T47D (cell line): ENCODE results near the gene EZH1.

ENCODE experiments used
- DNase-seq, 2 experiments: peaks; one replicate each; pipeline versions ENCODE4 v3.0.0 to v3.0.0-alpha.2; 2011 to 2012; ENCODE audit warnings: low read depth in 1 of 2, low spot score in 1 of 2
- JUND ChIP-seq: IDR thresholded peaks from 2 replicates; pipeline ENCODE4 v1.6.1; 2012; ENCODE audit warnings: low read depth
- in situ Hi-C: cut with HindIII; loops from 2 replicates; pipeline ENCODE4 v1.10.0; 2016; ENCODE audit warnings: low sequenced_read_pairs, low pct_unique_long_range_greater_than_20kb

The EZH1 gene

DNA sequence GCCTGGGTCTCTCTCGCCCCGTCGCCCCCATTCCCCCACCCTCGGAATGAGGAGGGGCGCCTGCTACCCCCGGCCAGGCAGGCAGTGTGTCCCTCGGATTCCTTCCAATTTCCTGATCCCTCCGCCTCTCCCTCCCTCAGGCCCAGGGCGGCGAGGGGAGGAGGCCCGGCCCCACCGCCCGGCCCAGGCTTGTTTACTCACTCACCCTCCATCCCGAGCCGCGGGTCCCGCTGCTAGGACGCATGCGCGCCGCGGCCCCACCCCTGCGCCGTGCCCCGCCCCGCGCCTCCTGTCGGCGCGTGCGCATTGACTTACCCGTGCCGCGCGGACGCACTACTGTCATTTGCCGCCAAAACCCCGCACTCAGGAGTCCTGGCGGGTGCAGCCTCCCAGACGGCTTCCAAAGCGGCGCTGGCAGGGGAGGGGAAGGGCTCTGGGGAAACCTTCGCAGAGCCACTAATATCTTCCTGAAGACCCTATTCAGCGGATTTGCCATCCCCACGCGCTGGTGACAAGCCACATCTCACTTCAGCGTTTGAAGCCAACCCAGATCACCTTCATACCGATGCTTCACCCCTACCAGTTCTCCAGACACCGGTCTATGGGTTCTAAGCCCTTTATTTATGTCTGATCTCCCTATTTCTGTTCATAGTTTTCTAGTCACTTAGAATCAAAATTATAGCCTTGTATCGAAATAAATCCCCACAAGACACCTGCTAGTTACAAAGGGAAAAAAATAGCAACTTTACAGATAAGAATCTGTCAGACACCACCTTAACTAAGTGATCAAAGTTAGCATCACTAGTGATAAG, at the start of gene EZH1:
Gene EZH1, minus strand, starts transcription at position 235 of the 812 bp plus-strand sequence. CDS start 16,099 bp downstream, outside the sequence.
- in situ Hi-C loops, result no loop called here
- peak; percentile 97 to 99 for DNase-seq
- TF ChIP-seq JUND, result no peak

DNA sequence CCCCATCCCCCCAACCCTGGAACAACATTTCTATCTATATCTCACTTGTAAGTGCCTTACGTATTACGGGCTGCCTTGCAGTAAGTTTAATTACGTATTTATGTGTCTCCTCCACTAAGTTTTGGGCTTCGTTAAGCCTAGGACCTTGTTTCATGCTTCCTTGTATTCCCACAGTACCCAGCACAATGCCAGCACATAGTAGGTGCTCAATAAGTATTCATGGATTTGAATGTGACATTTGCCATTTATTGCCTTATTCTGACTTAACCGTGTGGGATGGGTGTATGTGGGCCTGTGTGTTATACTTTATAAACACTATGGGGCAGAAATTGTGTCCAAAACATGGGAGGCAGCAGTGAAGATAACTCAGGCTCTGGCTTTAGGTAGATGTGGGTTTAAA, 47.7 kb upstream of the EZH1 start:
- TF ChIP-seq JUND, result no peak
- DNase-seq, result no peak
- in situ Hi-C loops, result no loop called here

- in situ Hi-C loops, result no loop called here
- DNase-seq, result no peak
- no peak for TF ChIP-seq JUND
These were observed 47.1 kb upstream of the EZH1 start for GRCh38 chr17:42791948-42792347.

DNA sequence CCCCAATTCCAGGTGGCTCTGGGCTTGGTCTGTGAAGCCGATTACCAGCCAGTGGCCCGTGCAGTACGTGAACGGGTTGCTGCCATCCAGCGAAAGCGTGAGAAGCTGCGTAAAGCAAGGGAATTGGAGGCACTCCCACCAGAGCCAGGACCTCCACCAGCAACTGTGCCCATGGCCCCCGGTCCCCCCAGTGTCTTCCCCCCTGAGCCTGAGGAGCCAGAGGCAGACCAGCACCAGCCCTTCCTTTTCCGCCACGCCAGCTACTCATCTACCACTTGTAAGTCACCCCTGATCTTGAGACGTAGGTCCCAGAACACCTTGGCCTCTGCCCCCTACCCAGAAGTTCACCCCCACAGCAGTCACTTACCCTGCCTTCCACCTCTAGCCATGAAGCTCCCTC, 42.4 kb upstream of the EZH1 start:
- in situ Hi-C loops, result no loop called here
- no peak for TF ChIP-seq JUND
- DNase-seq, result no peak

DNA sequence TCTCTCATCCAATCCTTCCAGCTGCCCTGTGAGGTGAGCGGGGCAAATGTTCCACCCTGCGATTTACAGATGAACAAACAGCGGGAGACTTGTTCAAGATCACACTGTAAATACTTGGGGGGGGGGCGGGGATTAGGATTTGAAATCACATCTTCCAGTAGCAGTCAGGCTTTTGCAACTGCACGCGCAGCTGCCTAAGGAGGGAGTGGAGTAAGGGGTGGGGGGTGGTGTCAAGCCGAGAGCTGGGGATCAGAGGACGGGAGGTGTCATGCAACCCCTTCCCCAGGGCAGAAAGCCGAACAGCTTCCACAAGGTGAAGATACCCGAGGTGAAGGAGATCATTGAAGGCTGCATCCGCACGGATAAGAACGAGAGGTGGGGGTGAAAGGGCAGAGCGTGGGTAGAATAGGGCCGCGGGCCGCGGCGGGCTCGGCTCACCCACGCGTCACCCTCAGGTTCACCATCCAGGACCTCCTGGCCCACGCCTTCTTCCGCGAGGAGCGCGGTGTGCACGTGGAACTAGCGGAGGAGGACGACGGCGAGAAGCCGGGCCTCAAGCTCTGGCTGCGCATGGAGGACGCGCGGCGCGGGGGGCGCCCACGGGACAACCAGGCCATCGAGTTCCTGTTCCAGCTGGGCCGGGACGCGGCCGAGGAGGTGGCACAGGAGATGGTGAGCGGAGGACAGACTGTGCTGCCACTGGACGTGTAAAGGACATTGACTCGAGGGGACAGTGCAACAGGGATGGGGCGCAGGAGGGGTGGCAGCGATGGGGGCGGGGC, 40.2 kb upstream of the EZH1 start:
- DNase-seq, result no peak
- no peak for TF ChIP-seq JUND
- in situ Hi-C loops, result no loop called here

GRCh38 chr17:42784409-42784808, 39.6 kb upstream of the EZH1 start:
- in situ Hi-C loops, result no loop called here
- TF ChIP-seq JUND, result no peak
- DNase-seq, result no peak

GRCh38 chr17:42783791-42784138, 38.9 kb upstream of the EZH1 start:
- in situ Hi-C loops, result no loop called here
- TF ChIP-seq JUND, result no peak
- DNase-seq, result no peak

DNA sequence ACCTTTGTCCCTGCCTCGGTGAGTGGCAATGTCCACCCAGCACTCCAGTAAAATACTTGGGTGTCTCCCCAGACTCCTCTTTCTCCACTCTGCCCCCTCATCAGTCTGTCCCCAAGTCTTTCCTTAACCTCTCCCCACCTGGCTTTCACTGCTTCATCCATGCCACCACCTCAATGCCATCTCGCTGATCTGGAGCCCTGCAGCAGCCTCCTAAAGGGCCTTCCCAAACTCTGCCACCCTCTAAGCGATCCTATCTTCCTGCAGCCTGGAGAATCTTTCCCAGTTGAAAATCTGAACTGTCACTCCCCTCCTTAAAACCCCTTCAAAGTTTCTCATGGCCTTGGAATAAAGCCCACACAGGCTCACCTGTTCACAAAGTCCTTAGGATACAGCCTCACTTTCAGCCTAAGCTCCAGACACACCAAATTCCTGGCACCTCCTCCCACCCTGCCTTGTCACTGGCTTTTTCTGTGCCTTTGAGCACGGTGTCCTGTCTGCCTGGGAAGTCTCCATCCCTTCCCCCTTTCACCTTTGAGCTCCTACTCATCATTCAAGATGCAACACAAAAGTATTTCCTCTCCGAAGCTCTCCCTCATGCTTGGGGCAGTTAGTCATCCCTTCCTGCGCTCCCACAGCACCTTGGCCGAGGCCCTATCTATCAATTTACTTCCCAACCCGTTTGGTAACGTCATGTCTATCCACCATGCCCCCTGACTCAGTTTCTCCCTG, 38.4 kb upstream of the EZH1 start:
- no peak for TF ChIP-seq JUND
- in situ Hi-C loops, result no loop called here

DNA sequence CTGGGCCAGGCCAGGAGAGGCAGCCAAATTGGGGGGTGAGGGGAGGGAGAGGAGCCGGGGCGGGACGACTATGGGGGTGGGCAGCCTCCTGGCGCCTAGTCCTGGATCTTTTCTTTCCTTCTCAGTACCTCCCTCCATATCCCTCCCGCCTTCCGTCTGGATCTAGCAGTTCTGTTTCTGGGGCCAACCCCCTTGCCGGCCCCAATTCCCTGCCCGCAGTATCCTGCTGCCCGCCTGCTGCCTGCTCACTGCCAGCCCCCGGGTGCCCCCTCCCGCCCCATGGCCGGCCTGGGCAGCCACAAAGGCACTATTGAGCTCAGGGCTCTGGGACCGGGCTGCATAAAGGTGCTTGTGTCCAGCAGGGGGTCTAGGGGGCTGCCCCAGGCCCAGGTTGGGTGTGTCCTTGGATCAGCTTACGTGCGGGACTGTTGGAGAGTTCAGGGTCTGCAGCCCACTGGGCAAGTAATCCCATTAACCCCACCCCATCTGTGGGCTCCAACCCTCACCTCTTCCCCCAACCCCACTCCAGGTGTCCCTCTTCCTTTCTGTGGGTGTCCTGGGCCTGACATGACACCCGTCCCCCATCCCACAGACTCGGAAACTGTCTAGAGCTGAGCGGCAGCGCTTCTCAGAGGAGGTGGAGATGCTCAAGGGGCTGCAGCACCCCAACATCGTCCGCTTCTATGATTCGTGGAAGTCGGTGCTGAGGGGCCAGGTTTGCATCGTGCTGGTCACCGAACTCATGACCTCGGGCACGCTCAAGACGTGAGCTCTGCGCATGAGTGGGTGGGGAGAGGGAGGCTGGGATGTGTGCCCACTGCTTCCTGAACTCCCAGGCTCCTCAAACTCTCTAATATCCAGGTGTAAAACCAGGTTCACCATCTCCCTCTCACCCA, 37.6 kb upstream of the EZH1 start:
- in situ Hi-C loops, result no loop called here
- no peak for DNase-seq
- no peak for TF ChIP-seq JUND

More for the DNA sequence above, 38.4 kb upstream of the EZH1 start:
- DNase-seq, result no peak

DNA sequence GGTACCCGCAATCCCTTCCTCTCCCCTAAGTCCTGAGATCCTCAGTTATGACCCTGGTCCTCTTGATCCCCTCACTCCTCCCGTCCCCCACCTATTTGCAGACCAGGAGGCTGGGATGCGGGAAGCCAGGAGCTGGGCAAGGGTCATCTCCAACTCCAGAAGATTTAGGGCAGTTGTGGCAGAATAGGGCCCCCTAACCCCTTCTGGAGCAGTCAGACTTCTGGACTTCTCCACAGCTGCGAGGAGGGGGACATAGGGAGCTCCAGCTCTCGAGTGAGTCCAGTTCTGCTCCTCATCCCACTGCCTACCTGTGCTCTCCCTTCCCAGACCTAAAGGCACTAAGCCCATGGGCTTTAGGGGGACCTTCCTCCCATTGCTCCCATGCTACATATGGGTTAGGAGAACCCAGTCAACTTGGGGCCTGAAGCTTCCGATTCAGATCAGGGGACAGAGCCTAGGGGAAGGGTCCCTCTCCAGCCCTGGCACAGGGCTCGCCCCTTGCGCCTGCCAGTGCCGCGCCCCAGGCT, 36.9 kb upstream of the EZH1 start:
- in situ Hi-C loops, result no loop called here
- no peak for DNase-seq

DNA sequence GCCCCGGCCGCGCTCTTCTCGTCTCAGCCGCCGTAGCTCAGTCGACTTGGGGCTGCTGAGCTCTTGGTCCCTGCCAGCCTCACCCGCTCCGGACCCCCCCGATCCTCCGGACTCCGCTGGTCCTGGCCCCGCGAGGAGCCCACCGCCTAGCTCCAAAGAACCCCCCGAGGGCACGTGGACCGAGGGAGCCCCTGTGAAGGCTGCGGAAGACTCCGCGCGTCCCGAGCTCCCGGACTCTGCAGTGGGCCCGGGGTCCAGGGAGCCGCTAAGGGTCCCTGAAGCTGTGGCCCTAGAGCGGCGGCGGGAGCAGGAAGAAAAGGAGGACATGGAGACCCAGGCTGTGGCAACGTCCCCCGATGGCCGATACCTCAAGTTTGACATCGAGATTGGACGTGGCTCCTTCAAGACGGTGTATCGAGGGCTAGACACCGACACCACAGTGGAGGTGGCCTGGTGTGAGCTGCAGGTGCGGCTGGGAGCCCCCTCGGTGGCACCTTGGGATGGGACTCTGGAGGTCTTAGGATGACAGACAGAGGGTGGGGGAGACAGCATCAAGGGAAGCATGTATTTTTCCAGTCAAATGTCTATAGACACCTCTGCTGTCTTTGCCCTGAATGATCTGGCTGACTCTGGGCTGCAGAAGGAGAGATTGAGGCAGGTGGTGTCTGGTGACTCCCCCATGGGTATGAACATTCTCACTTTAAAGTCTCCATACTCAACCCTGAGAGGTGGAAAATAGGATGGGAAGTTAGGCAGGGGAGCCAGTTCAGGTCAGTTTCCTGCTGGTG, 36.2 kb upstream of the EZH1 start:
- in situ Hi-C loops, result no loop called here
- DNase-seq, result no peak
- TF ChIP-seq JUND, result no peak

More for the DNA sequence above, 36.9 kb upstream of the EZH1 start:
- no peak for TF ChIP-seq JUND
